Osteoblast (primary cell): ENCODE data around the gene CAPN15. TPM values are rescaled to one million over a fixed set of nuclear protein-coding genes. Genes with fewer than 3 reads are reported as not detected.

ENCODE experiments used
- DNase-seq: peaks from one replicate; pipeline ENCODE4 v3.0.0; 2011; ENCODE audit warnings: low spot score, mixed read lengths; ENCODE audit not compliant: insufficient read length; ENCODE audit errors: missing footprints
- H2AFZ ChIP-seq: 2 replicates; pipeline ENCODE4 v1.6.0; 2011; ENCODE audit warnings: mild to moderate bottlenecking, low read length
- H3K27ac ChIP-seq: 2 replicates; pipeline ENCODE4 v1.5.1; 2011; ENCODE audit warnings: mild to moderate bottlenecking, low read depth, low read length, moderate library complexity
- H3K27me3 ChIP-seq: 2 replicates; pipeline ENCODE4 v1.6.0; 2012; ENCODE audit warnings: mild to moderate bottlenecking, control low read depth, inconsistent platforms, low read length, moderate library complexity; ENCODE audit not compliant: insufficient read depth
- H3K36me3 ChIP-seq: 2 replicates; pipeline ENCODE4 v1.5.1; 2011; ENCODE audit warnings: mild to moderate bottlenecking, low read length, control low read depth, moderate library complexity; ENCODE audit not compliant: insufficient read depth
- H3K4me1 ChIP-seq: 2 replicates; pipeline ENCODE4 v1.5.1; 2011; ENCODE audit warnings: mild to moderate bottlenecking, low read length, control low read depth, moderate library complexity; ENCODE audit not compliant: insufficient read depth
- H3K4me2 ChIP-seq: 2 replicates; pipeline ENCODE4 v1.6.0; 2011; ENCODE audit warnings: mild to moderate bottlenecking, low read length; ENCODE audit not compliant: insufficient read depth
- H3K4me3 ChIP-seq: fragments of 200-600 bp; sonication (generic); 3 replicates; pipeline ENCODE4 v1.5.1; 2012; ENCODE audit warnings: mild to moderate bottlenecking, low read length, inconsistent platforms; ENCODE audit not compliant: insufficient read depth
- H3K79me2 ChIP-seq: 2 replicates; pipeline ENCODE4 v1.6.0; 2012; ENCODE audit warnings: mild to moderate bottlenecking, low read length, control low read depth, inconsistent platforms; ENCODE audit not compliant: insufficient read depth
- H3K9me3 ChIP-seq: 2 replicates; pipeline ENCODE4 v1.5.1; 2011; ENCODE audit warnings: low read depth, low read length, control low read depth
- H4K20me1 ChIP-seq: 2 replicates; pipeline ENCODE4 v1.6.0; 2012; ENCODE audit warnings: mild to moderate bottlenecking, low read length, control low read depth; ENCODE audit not compliant: insufficient read depth
- total RNA-seq: library from RNA; depleted of rRNA; stranded (reverse); fragments of >200 nt; gene quantifications from 2 replicates; pipeline ENCODE4 v1.2.3, GENCODE V29; 2012
- TF ChIP-seq, protein P1 (sequence below): IDR thresholded peaks from 2 replicates; pipeline ENCODE4 v1.5.1; 2011; ENCODE audit warnings: mild to moderate bottlenecking, low read depth, low read length, moderate library complexity; ENCODE audit errors: extremely low read depth

CAPN15 gene
- total RNA-seq, 1 donor: 27.1 TPM

DNA sequence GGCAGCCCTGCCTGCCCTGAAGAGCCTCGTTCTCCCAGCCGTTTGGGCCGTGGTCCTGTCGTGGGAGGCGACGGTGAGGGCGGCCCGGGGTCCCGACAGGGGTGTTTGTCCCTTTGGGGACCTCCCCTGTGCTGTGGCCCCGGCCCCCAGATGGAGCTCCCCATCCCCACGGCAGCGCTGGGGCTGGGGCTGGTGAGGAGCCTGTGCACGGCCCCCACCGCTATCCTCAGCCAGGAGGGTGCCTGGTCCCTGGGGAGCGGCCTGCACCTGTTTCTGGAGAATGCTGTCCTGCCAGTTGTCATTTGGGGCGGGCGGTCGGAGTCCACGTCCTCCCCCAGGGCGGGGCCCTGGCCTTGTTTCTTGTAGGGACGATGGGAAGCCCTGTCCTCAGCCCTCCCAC, 6.6 kb downstream of the CAPN15 start:
- Histone ChIP-seq H4K20me1 (peaks cover 68% of the 10 kb centered on the region), H2AFZ (no peak overlapping the region), H3K4me1 (peaks cover 16% of the 10 kb centered on the region), H3K36me3 (peaks cover 8% of the 10 kb centered on the region), H3K4me2 (no peak overlapping the region), H3K9me3 (no peaks in the 10 kb centered on the region), H3K4me3 (no peak overlapping the region), H3K27ac (no peak overlapping the region), H3K79me2 (peaks cover 98% of the 10 kb centered on the region), H3K27me3 (no peaks in the 10 kb centered on the region)
- DNase-seq: no peak
- TF ChIP-seq, protein P1, sequence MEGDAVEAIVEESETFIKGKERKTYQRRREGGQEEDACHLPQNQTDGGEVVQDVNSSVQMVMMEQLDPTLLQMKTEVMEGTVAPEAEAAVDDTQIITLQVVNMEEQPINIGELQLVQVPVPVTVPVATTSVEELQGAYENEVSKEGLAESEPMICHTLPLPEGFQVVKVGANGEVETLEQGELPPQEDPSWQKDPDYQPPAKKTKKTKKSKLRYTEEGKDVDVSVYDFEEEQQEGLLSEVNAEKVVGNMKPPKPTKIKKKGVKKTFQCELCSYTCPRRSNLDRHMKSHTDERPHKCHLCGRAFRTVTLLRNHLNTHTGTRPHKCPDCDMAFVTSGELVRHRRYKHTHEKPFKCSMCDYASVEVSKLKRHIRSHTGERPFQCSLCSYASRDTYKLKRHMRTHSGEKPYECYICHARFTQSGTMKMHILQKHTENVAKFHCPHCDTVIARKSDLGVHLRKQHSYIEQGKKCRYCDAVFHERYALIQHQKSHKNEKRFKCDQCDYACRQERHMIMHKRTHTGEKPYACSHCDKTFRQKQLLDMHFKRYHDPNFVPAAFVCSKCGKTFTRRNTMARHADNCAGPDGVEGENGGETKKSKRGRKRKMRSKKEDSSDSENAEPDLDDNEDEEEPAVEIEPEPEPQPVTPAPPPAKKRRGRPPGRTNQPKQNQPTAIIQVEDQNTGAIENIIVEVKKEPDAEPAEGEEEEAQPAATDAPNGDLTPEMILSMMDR: no peak

DNA sequence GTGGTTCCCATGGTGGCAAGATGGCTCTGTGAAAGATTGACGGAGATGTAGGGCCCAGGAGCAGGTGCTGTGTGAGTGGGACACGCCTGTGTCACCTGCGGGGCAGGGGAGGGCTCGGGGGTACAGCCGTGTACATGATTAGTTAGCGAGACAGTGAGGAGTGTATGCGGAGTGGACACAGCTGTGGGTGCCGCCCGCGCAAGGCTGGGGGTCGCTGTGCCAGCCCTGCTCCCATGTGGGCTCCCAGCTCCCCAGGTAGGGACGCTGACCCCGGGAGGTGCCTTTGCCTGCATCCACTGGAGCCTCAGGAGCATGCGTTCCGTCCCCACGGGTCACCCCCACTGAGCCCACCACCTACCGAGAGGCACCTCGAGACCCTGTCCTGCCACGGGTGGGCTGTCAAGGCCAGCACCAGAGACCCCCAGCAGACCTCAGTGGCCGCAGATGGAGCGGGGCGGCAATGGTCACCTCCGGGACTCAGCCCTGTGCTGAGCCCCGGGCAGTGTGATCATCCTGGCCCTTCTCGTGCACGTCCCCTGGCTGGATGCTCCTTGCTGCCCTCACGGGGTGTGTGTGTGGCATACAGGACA, 7.4 kb downstream of the CAPN15 start:
- Histone ChIP-seq H3K27me3 (no peaks in the 10 kb centered on the region), H3K27ac (peak overlapping the region; percentile 39), H3K36me3 (peaks cover 5% of the 10 kb centered on the region), H4K20me1 (peaks cover 67% of the 10 kb centered on the region), H3K4me3 (no peak overlapping the region), H2AFZ (no peak overlapping the region), H3K9me3 (no peaks in the 10 kb centered on the region), H3K4me1 (peaks cover 15% of the 10 kb centered on the region), H3K79me2 (peaks cover 98% of the 10 kb centered on the region), H3K4me2 (peak overlapping the region; percentile 48)
- DNase-seq: no peak
- TF ChIP-seq, protein P1: no peak

DNA sequence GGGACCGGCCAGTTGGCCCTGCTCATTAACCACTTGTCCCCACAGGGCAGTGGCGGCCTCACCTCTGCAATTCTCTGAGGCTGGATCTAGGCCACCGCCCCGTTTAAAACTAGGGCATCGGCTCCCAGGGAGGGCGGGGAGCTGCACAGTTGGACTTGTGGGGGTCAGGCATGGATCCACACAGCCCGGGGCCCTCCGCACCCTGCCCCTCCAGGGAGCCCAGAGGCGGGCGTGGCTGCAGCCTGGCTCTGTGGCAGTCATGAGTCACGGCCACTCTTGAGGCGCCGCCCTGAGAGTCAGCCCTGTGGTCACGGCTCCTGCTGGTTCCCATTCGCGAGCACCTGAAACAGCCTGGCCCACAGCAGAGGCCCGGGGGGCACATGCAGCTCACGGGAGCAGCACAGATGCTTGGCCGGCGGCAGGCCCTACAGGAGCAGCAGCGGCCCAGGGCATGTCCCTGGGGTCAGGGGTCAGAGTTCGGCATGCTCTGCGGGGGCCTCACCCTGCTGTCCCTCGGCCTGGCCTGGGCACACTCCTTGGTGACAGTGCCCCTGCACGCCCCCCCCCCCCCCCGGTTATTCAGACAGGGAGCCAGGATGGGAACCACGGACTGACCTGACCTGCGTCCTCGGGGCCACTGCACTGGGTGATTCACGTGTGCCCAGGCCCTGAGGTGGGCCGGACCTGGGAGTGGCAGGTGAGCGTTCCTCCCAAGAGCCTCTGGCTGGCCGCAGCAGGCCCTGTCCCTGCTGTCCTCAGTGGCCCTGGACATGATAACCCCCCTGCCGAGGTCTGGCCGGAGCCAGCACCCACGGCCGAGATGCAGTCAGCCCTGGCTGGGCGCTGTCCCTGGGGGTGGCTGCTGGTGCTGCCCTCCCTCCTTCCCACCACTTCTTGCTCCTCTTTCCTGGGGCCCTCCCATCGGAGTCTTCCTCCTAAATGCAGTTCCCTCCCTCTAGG, 8.2 kb downstream of the CAPN15 start:
- peak overlapping the region; percentile 48 for H3K4me2 ChIP-seq
- peaks cover 5% of the 10 kb centered on the region for H3K36me3 ChIP-seq
- H2AFZ ChIP-seq: no peak overlapping the region
- H3K4me1 ChIP-seq: peaks cover 19% of the 10 kb centered on the region
- peaks cover 66% of the 10 kb centered on the region for H4K20me1 ChIP-seq
- H3K9me3 ChIP-seq: no peaks in the 10 kb centered on the region
- H3K79me2 ChIP-seq: peaks cover 98% of the 10 kb centered on the region
- peak; percentile 100 for DNase-seq
- H3K4me3 ChIP-seq: no peak overlapping the region
- H3K27me3 ChIP-seq: no peaks in the 10 kb centered on the region
- TF ChIP-seq, protein P1: no peak
- peak overlapping the region; percentile 39 for H3K27ac ChIP-seq

DNA sequence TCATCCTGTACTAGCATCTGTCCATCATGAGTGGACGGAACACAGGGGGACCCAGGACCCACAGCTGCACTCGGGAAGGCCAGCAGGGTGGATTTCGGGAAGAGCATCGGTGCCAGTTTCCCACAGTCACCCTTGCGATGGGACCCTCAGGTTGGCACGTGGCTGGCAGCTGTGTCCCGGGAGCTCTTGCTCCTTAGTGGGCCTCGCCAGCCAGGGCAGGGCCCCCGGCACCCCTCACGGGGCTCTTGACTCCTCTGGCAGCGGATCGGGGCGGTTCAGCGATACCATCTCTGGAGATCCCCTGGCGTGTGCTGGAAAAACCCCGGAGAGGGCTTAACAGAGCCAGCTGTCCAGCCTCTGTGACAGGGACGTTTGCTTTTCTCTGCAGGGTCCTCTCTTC, 9.2 kb downstream of the CAPN15 start:
- TF ChIP-seq, protein P1: no peak
- DNase-seq: no peak
- H3K4me2 ChIP-seq: no peak overlapping the region
- no peak overlapping the region for H3K4me3 ChIP-seq
- peaks cover 5% of the 10 kb centered on the region for H3K36me3 ChIP-seq
- no peak overlapping the region for H3K27ac ChIP-seq
- no peak overlapping the region for H2AFZ ChIP-seq
- no peaks in the 10 kb centered on the region for H3K27me3 ChIP-seq
- H3K4me1 ChIP-seq: peaks cover 19% of the 10 kb centered on the region
- no peaks in the 10 kb centered on the region for H3K9me3 ChIP-seq
- H4K20me1 ChIP-seq: peaks cover 65% of the 10 kb centered on the region
- peaks cover 98% of the 10 kb centered on the region for H3K79me2 ChIP-seq
